ENCODE results near the gene ANKRD31. TPM values are rescaled to one million over a fixed set of nuclear protein-coding genes. Genes with fewer than 3 reads are reported as not detected.

ANKRD31 gene
- total RNA-seq, 1 experiment from 2014 or later, result 0.26 TPM

DNA sequence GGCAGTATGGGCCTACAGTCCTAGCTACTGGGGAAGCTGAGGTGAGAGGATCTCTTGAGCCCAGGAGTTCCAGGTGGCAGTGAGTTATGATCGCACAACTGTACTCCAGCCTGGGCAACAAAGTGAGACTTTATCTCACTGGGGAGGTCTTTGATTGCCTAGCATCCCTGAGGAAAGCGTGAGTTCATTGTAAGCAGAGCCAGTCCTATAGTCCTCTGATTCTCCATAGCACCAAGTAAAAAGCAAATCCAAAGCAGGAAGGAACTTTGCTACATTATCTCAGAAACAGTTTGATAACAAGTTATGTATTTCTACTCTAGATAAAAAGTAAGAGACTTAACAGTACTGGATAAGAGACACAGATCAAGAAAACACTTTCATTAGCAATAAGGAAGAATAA lies 37.6 kb downstream of the ANKRD31 start:
- Histone ChIP-seq H4K20me1 (ENCODE audit: low read length) (no peaks in the 10 kb centered on the region), H3K9me2 (replicated peaks; ENCODE audit: low read length) (no peaks in the 10 kb centered on the region), H3K9ac (ENCODE audit: low read length) (no peak overlapping the region), H3K79me2 (ENCODE audit: low read length) (no peaks in the 10 kb centered on the region), H3K4me1 (ENCODE audit: insufficient read depth, low read length) (0 out of 2 replicates have a peak, but pooled peaks cover 5% of the 10 kb centered on the region), H3K27me3 (ENCODE audit: low read length) (no peaks in the 10 kb centered on the region), H3F3A (ENCODE audit: low read length, unreplicated experiment) (no peaks in the 10 kb centered on the region), H3K27ac (ENCODE audit: low read length) (no peak overlapping the region), H2AFZ (ENCODE audit: low read length) (no peak overlapping the region), H3K36me3 (ENCODE audit: low read depth, low read length) (no peaks in the 10 kb centered on the region), H3K4me2 (ENCODE audit: low read length) (no peak overlapping the region), H3K9me3 (ENCODE audit: low read length) (no peaks in the 10 kb centered on the region), H3K4me3 (ENCODE audit: low read length) (no peak overlapping the region)
- ATAC-seq (no peak), DNase-seq (no peak)
- CTCF ChIA-PET, result no interaction called here
- no TSS peak for BruUV-seq (replicated peaks)
- intact Hi-C loops (cut with micrococcal nuclease), result no loop called here
- TF ChIP-seq, protein P1, sequence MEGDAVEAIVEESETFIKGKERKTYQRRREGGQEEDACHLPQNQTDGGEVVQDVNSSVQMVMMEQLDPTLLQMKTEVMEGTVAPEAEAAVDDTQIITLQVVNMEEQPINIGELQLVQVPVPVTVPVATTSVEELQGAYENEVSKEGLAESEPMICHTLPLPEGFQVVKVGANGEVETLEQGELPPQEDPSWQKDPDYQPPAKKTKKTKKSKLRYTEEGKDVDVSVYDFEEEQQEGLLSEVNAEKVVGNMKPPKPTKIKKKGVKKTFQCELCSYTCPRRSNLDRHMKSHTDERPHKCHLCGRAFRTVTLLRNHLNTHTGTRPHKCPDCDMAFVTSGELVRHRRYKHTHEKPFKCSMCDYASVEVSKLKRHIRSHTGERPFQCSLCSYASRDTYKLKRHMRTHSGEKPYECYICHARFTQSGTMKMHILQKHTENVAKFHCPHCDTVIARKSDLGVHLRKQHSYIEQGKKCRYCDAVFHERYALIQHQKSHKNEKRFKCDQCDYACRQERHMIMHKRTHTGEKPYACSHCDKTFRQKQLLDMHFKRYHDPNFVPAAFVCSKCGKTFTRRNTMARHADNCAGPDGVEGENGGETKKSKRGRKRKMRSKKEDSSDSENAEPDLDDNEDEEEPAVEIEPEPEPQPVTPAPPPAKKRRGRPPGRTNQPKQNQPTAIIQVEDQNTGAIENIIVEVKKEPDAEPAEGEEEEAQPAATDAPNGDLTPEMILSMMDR (conservative IDR thresholded peaks at IDR 0.05; ENCODE audit: low read depth, low read length), result no peak
- no peak for TF ChIP-seq EZH2 (IDR thresholded peaks at IDR 0.05; ENCODE audit: low read length, unreplicated experiment)
- TF ChIP-seq EZH2phosphoT487 (IDR thresholded peaks at IDR 0.05; ENCODE audit: borderline replicate concordance, low read length), result no peak
- POLR2A ChIA-PET (ENCODE audit: unreplicated experiment), result no interaction called here

DNA sequence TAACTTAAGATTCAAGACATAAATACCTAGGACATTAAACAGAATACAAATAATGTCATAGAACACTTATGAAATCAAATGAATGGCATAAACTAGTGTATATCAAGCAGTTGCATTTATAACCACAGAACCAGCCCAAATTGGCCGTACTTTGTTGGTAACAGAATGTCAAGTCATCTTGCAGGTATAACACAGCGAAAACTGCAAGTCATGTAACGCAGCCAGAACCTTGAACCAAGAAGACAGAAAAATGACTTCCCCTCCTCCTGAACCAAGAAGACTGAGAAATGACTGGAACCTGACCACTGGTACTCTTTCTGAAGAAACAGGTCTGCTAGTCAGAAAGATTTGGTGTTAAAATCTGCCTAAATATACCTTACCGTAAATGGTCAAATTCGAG lies 38.9 kb downstream of the ANKRD31 start:
- H3K27ac ChIP-seq (ENCODE audit: low read length), result no peak overlapping the region
- no peaks in the 10 kb centered on the region for H3K36me3 ChIP-seq (ENCODE audit: low read depth, low read length)
- H4K20me1 ChIP-seq (ENCODE audit: low read length), result no peaks in the 10 kb centered on the region
- ATAC-seq (no peak), DNase-seq (no peak)
- no peaks in the 10 kb centered on the region for H3F3A ChIP-seq (ENCODE audit: low read length, unreplicated experiment)
- POLR2A ChIA-PET (ENCODE audit: unreplicated experiment), result no interaction called here
- no peak overlapping the region for H3K4me3 ChIP-seq (ENCODE audit: low read length)
- no peaks in the 10 kb centered on the region for H3K27me3 ChIP-seq (ENCODE audit: low read length)
- no peaks in the 10 kb centered on the region for H3K9me2 ChIP-seq (replicated peaks; ENCODE audit: low read length)
- intact Hi-C loops (cut with micrococcal nuclease), result no loop called here
- H2AFZ ChIP-seq (ENCODE audit: low read length), result no peak overlapping the region
- H3K9me3 ChIP-seq (ENCODE audit: low read length), result no peaks in the 10 kb centered on the region
- H3K4me2 ChIP-seq (ENCODE audit: low read length), result no peak overlapping the region
- TF ChIP-seq EZH2 (IDR thresholded peaks at IDR 0.05; ENCODE audit: low read length, unreplicated experiment) (no peak), EZH2phosphoT487 (IDR thresholded peaks at IDR 0.05; ENCODE audit: borderline replicate concordance, low read length) (no peak)
- TF ChIP-seq, protein P1 (conservative IDR thresholded peaks at IDR 0.05; ENCODE audit: low read depth, low read length), result no peak
- H3K9ac ChIP-seq (ENCODE audit: low read length), result no peak overlapping the region
- BruUV-seq (replicated peaks), result no TSS peak
- H3K4me1 ChIP-seq (ENCODE audit: insufficient read depth, low read length), result 0 out of 2 replicates have a peak, but pooled peaks cover 5% of the 10 kb centered on the region
- CTCF ChIA-PET, result no interaction called here
- no peaks in the 10 kb centered on the region for H3K79me2 ChIP-seq (ENCODE audit: low read length)

DNA sequence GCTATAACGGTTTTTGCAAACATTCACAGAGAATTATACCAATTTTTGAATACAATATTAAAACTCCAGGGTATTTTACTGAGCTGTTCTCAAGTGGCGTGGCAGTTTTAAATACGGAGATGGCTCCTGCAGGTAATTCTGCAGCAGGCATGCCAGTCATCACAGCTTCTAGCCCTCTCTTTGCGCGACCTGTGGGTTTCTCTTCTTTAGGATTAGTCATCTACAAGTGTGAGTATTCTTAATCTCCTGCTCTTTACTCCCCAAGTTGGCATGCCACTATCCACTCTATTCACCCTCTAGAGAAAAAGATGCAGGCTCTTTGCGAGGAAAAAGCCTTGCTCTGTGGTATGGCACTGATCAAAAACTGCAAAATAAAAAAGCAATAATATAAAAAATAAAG lies 43.9 kb downstream of the ANKRD31 start:
- no peak overlapping the region for H2AFZ ChIP-seq (ENCODE audit: low read length)
- no peaks in the 10 kb centered on the region for H3K9me2 ChIP-seq (replicated peaks; ENCODE audit: low read length)
- no peak overlapping the region for H3K9ac ChIP-seq (ENCODE audit: low read length)
- TF ChIP-seq EZH2 (IDR thresholded peaks at IDR 0.05; ENCODE audit: low read length, unreplicated experiment), result no peak
- no peak for TF ChIP-seq EZH2phosphoT487 (IDR thresholded peaks at IDR 0.05; ENCODE audit: borderline replicate concordance, low read length)
- TF ChIP-seq, protein P1 (conservative IDR thresholded peaks at IDR 0.05; ENCODE audit: low read depth, low read length), result no peak
- intact Hi-C loops (cut with micrococcal nuclease), result no loop called here
- no peaks in the 10 kb centered on the region for H3K36me3 ChIP-seq (ENCODE audit: low read depth, low read length)
- no peaks in the 10 kb centered on the region for H4K20me1 ChIP-seq (ENCODE audit: low read length)
- no peaks in the 10 kb centered on the region for H3K4me1 ChIP-seq (ENCODE audit: insufficient read depth, low read length)
- no TSS peak for BruUV-seq (replicated peaks)
- DNase-seq (no peak), ATAC-seq (no peak)
- H3F3A ChIP-seq (ENCODE audit: low read length, unreplicated experiment), result no peaks in the 10 kb centered on the region
- ChIA-PET CTCF (no interaction called here), POLR2A (ENCODE audit: unreplicated experiment) (no interaction called here)
- H3K9me3 ChIP-seq (ENCODE audit: low read length), result no peaks in the 10 kb centered on the region
- no peaks in the 10 kb centered on the region for H3K27me3 ChIP-seq (ENCODE audit: low read length)
- no peak overlapping the region for H3K4me3 ChIP-seq (ENCODE audit: low read length)
- no peaks in the 10 kb centered on the region for H3K79me2 ChIP-seq (ENCODE audit: low read length)
- H3K4me2 ChIP-seq (ENCODE audit: low read length), result no peak overlapping the region
- no peak overlapping the region for H3K27ac ChIP-seq (ENCODE audit: low read length)

Measured in PC-3 (cell line).